ENCODE results near the gene RBP3. TPM values are rescaled to one million over a fixed set of nuclear protein-coding genes. Genes with fewer than 3 reads are reported as not detected.

RBP3 gene
- total RNA-seq, 1 experiment from 2014 or later: not detected

GRCh38 chr10:47303105-47303504, 45.1 kb upstream of the RBP3 start:
- H3K27me3 Mint-ChIP-seq (ENCODE audit: low read depth): peaks cover 63% of the 10 kb centered on the region
- Histone ChIP-seq H2AK5ac (ENCODE audit: insufficient read length, low read length) (no peak overlapping the region), H2BK20ac (ENCODE audit: low read depth, low read length, poor library complexity, severe bottlenecking) (no peak overlapping the region), H3K27me3 (ENCODE audit: insufficient read depth, low read length) (peaks cover 14% of the 10 kb centered on the region; the same call in 1 of the 2 replicates), H3K4ac (ENCODE audit: low read depth, low read length) (no peak overlapping the region), H4K91ac (ENCODE audit: insufficient read length, low read depth, low read length) (no peak overlapping the region), H4K5ac (ENCODE audit: insufficient read length, low read depth, low read length) (no peak overlapping the region), H4K8ac (replicated peaks; ENCODE audit: insufficient read length, low read depth, low read length) (no peak overlapping the region), H3K18ac (ENCODE audit: insufficient read length, low read depth, low read length) (no peak overlapping the region), H3T11ph (ENCODE audit: low read length) (no peak overlapping the region), H4K20me1 (ENCODE audit: control insufficient read depth, insufficient read depth, insufficient read length) (peaks cover 2% of the 10 kb centered on the region), H3K27ac (ENCODE audit: insufficient read length, low read depth, low read length) (no peak overlapping the region), H3K9me3 (ENCODE audit: control insufficient read depth, low read depth, low read length) (no peaks in the 10 kb centered on the region), H3K4me1 (ENCODE audit: insufficient read depth, low read length) (no peaks in the 10 kb centered on the region), H3K79me2 (ENCODE audit: insufficient read depth, low read length) (no peaks in the 10 kb centered on the region), H2BK12ac (ENCODE audit: insufficient read length, low read depth, low read length) (no peak overlapping the region), H3K56ac (ENCODE audit: insufficient read length, low read depth, low read length) (no peak overlapping the region), H3K79me1 (ENCODE audit: insufficient read depth, low read depth, low read length, poor library complexity, severe bottlenecking) (no peaks in the 10 kb centered on the region), H3K14ac (ENCODE audit: insufficient read depth, low read length) (no peak overlapping the region), H3K9ac (ENCODE audit: extremely low read depth, insufficient read length, low read length) (no peak overlapping the region), H3K4me2 (ENCODE audit: insufficient read depth, insufficient read length, low read length) (no peak overlapping the region), H3K23ac (ENCODE audit: insufficient read length, low read depth, low read length) (no peak overlapping the region), H3K23me2 (ENCODE audit: insufficient read length, low read depth, low read length, poor library complexity, severe bottlenecking) (peaks cover 4% of the 10 kb centered on the region), H2BK15ac (ENCODE audit: low read depth, low read length) (no peak overlapping the region), H2BK5ac (ENCODE audit: insufficient read length, low read length) (no peak overlapping the region), H2BK120ac (ENCODE audit: low read depth, low read length, poor library complexity, severe bottlenecking) (no peak overlapping the region), H2AFZ (ENCODE audit: low read length) (no peak overlapping the region)
- TF ChIP-seq CTCF (conservative IDR thresholded peaks at IDR 0.05): no peak
- peaks cover 16 to 18% of the 10 kb centered on the region in 2 experiments for H3K4me1 Mint-ChIP-seq
- no peaks in the 10 kb centered on the region for H3K9me3 Mint-ChIP-seq
- no peak for DNase-seq
- H3K4me3 Mint-ChIP-seq: peak overlapping the region in 1 of 2 experiments; percentile 13; a peak in 1 of 5 replicates
- no CpG with 5 or more reads among the region's 7 CpGs for WGBS (ENCODE audit: extremely low coverage, insufficient read length, low lambda C conversion rate)
- H3K27ac Mint-ChIP-seq: no peak overlapping the region
- H3K36me3 Mint-ChIP-seq (ENCODE audit: insufficient read depth in 1 of 3, low read depth in 3 of 3): no peaks in the 10 kb centered on the region
